Measurements from ENCODE around the gene CMIP.
A peak's percentile ranks its signal among the peaks of the same experiment; 100 is the strongest.

CMIP gene

GRCh38 chr16:81517629-81518438 is 73.2 kb downstream of the CMIP start:
- no peak for TF ChIP-seq CTCF (IDR thresholded peaks at IDR 0.05; ENCODE audit: low read length, missing control alignments)
- no peak overlapping the region for H3K4me3 ChIP-seq (replicated peaks; ENCODE audit: low read depth, low read length)
- DNase-seq (ENCODE audit: low read depth), result peak; percentile 74

DNA sequence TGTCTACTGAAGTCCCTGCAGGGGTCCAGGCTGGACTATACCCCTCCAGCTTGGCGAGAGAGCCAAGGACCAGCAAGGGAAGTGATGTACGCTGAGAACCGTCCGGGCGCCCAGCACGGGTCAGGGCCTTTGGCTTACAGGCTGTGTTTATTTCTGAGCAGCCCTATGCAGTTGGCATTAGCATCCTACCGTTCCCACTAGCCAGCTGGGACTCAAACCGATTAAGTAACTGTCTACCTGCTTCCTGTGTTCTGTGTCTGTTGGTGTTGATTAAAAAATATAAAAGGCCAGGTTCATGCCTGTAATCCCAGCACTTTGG is 73.8 kb downstream of the CMIP start:
- no peak overlapping the region for H3K4me3 ChIP-seq (replicated peaks; ENCODE audit: low read depth, low read length)

GRCh38 chr16:81519301-81520150 is 74.9 kb downstream of the CMIP start:
- no peak for DNase-seq (ENCODE audit: low read depth)
- no peak overlapping the region for H3K4me3 ChIP-seq (replicated peaks; ENCODE audit: low read depth, low read length)
- no peak for TF ChIP-seq CTCF (IDR thresholded peaks at IDR 0.05; ENCODE audit: low read length, missing control alignments)

More for the DNA sequence above, 73.8 kb downstream of the CMIP start:
- no peak for DNase-seq (ENCODE audit: low read depth)
- TF ChIP-seq CTCF (IDR thresholded peaks at IDR 0.05; ENCODE audit: low read length, missing control alignments), result no peak

- H3K4me3 ChIP-seq (replicated peaks; ENCODE audit: low read depth, low read length), result no peak overlapping the region
- no peak for DNase-seq (ENCODE audit: low read depth)
- TF ChIP-seq CTCF (IDR thresholded peaks at IDR 0.05; ENCODE audit: low read length, missing control alignments), result no peak
These were observed 75.5 kb downstream of the CMIP start for GRCh38 chr16:81520151-81520470.

GRCh38 chr16:81520560-81521135 is 76.0 kb downstream of the CMIP start:
- DNase-seq (ENCODE audit: low read depth), result no peak
- H3K4me3 ChIP-seq (replicated peaks; ENCODE audit: low read depth, low read length), result no peak overlapping the region
- TF ChIP-seq CTCF (IDR thresholded peaks at IDR 0.05; ENCODE audit: low read length, missing control alignments), result no peak

DNA sequence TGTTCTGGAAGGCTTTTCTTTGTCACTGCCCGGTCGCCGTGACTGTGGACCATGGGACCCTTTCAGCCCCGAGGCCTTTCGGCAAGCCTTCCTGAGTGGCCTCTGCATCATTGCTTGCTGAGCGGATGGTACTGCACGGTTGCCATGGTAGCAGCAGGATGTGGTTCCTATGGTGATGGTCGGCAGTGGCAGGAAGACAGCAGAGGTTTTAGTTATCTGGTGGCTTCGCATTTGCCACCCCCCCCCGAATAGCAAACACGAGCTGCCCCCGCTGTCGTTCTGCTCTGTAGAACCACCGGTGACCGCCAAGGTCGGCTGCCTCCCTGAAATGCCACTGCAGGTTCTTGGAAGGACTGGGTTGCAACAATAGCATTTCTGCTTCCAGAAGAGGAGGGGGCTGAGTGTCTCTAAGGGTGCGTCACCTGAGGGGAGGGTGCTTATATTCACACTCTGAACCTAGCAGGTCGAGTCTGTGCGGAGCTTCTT is 76.6 kb downstream of the CMIP start:
- TF ChIP-seq CTCF (IDR thresholded peaks at IDR 0.05; ENCODE audit: low read length, missing control alignments), result no peak
- H3K4me3 ChIP-seq (replicated peaks; ENCODE audit: low read depth, low read length), result no peak overlapping the region
- DNase-seq (ENCODE audit: low read depth), result no peak
